H9 (cell line): ENCODE results near the gene ADSL. TPM values are rescaled to one million over a fixed set of nuclear protein-coding genes. Genes with fewer than 3 reads are reported as not detected.

Experiments
- DNase-seq: peaks from one replicate; pipeline ENCODE4 v3.0.0-alpha.2; 2017
- H2AFZ ChIP-seq: one replicate; pipeline ENCODE4 v1.6.1; 2013; ENCODE audit warnings: mild to moderate bottlenecking, low read length, control low read depth, moderate library complexity
- H2AK5ac ChIP-seq: 2 replicates; pipeline ENCODE4 v1.6.1; 2013; ENCODE audit warnings: low read length, control low read depth, mixed read lengths; ENCODE audit not compliant: insufficient read length
- H2BK120ac ChIP-seq: one replicate; pipeline ENCODE4 v1.6.1; 2013; ENCODE audit warnings: low read depth, mild to moderate bottlenecking, low read length, control low read depth, inconsistent platforms; ENCODE audit not compliant: poor library complexity, severe bottlenecking
- H2BK12ac ChIP-seq: 2 replicates; pipeline ENCODE4 v1.6.1; 2013; ENCODE audit warnings: low read length, control low read depth, mixed read lengths, low read depth; ENCODE audit not compliant: insufficient read length
- H2BK15ac ChIP-seq: 2 replicates; pipeline ENCODE4 v1.6.1; 2013; ENCODE audit warnings: low read depth, low read length, control low read depth
- H2BK20ac ChIP-seq: one replicate; pipeline ENCODE4 v1.6.1; 2013; ENCODE audit warnings: low read depth, mild to moderate bottlenecking, low read length, control low read depth, inconsistent platforms; ENCODE audit not compliant: poor library complexity, severe bottlenecking
- H2BK5ac ChIP-seq: 2 replicates; pipeline ENCODE4 v1.6.1; 2013; ENCODE audit warnings: low read length, control low read depth, mixed read lengths; ENCODE audit not compliant: insufficient read length
- H3K14ac ChIP-seq: 2 replicates; pipeline ENCODE4 v1.6.1; 2013; ENCODE audit warnings: low read length, control low read depth; ENCODE audit not compliant: insufficient read depth
- H3K18ac ChIP-seq: 2 replicates; pipeline ENCODE4 v1.6.1; 2013; ENCODE audit warnings: low read depth, mild to moderate bottlenecking, mixed read lengths, low read length, control low read depth; ENCODE audit not compliant: insufficient read length
- H3K23ac ChIP-seq: 2 replicates; pipeline ENCODE4 v1.6.1; 2013; ENCODE audit warnings: low read length, control low read depth, mixed read lengths, low read depth; ENCODE audit not compliant: insufficient read length
- H3K23me2 ChIP-seq: 2 replicates; pipeline ENCODE4 v1.6.1; 2013; ENCODE audit warnings: low read depth, mild to moderate bottlenecking, mixed read lengths, low read length, control low read depth; ENCODE audit not compliant: insufficient read length, poor library complexity, severe bottlenecking
- H3K27ac ChIP-seq: 2 replicates; pipeline ENCODE4 v1.5.1; 2013; ENCODE audit warnings: low read length, control low read depth, mixed read lengths, low read depth; ENCODE audit not compliant: insufficient read length
- H3K27me3 ChIP-seq: 2 replicates; pipeline ENCODE4 v1.6.1; 2013; ENCODE audit warnings: low read length, control low read depth, inconsistent platforms; ENCODE audit not compliant: insufficient read depth
- H3K4ac ChIP-seq: 2 replicates; pipeline ENCODE4 v1.6.1; 2013; ENCODE audit warnings: low read depth, mild to moderate bottlenecking, control low read depth, inconsistent platforms, low read length, moderate library complexity
- H3K4me1 ChIP-seq: 2 replicates; pipeline ENCODE4 v1.6.1; 2013; ENCODE audit warnings: low read length, control low read depth, inconsistent platforms; ENCODE audit not compliant: insufficient read depth
- H3K4me2 ChIP-seq: 2 replicates; pipeline ENCODE4 v1.6.1; 2013; ENCODE audit warnings: low read length, control low read depth, mixed read lengths; ENCODE audit not compliant: insufficient read length, insufficient read depth
- H3K56ac ChIP-seq: 2 replicates; pipeline ENCODE4 v1.6.1; 2013; ENCODE audit warnings: low read depth, mild to moderate bottlenecking, mixed read lengths, low read length, control low read depth; ENCODE audit not compliant: insufficient read length
- H3K79me1 ChIP-seq: 2 replicates; pipeline ENCODE4 v1.6.1; 2013; ENCODE audit warnings: low read depth, mild to moderate bottlenecking, moderate library complexity, low read length, control low read depth, inconsistent platforms; ENCODE audit not compliant: insufficient read depth, poor library complexity, severe bottlenecking
- H3K79me2 ChIP-seq: 2 replicates; pipeline ENCODE4 v1.6.1; 2013; ENCODE audit warnings: low read length, control low read depth, inconsistent platforms; ENCODE audit not compliant: insufficient read depth
- H3K9ac ChIP-seq: 2 replicates; pipeline ENCODE4 v1.6.1; 2013; ENCODE audit warnings: low read length, control low read depth, mixed read lengths; ENCODE audit not compliant: insufficient read length; ENCODE audit errors: extremely low read depth
- H3K9me3 ChIP-seq: one replicate; pipeline ENCODE4 v1.6.1; 2013; ENCODE audit warnings: low read depth, low read length, inconsistent platforms; ENCODE audit not compliant: control insufficient read depth
- H3T11ph ChIP-seq: one replicate; pipeline ENCODE4 v1.6.1; 2013; ENCODE audit warnings: mild to moderate bottlenecking, low read length, control low read depth, inconsistent platforms
- H4K20me1 ChIP-seq: one replicate; pipeline ENCODE4 v1.6.1; 2013; ENCODE audit not compliant: control insufficient read depth, insufficient read length, insufficient read depth
- H4K5ac ChIP-seq: 2 replicates; pipeline ENCODE4 v1.6.1; 2013; ENCODE audit warnings: low read depth, mild to moderate bottlenecking, mixed read lengths, low read length, control low read depth; ENCODE audit not compliant: insufficient read length
- H4K8ac ChIP-seq: replicated peaks from 2 replicates; pipeline ENCODE4 v1.6.1; 2013; ENCODE audit warnings: low read length, control low read depth, mixed read lengths, low read depth; ENCODE audit not compliant: insufficient read length
- H4K91ac ChIP-seq: 2 replicates; pipeline ENCODE4 v1.6.1; 2013; ENCODE audit warnings: low read depth, mild to moderate bottlenecking, moderate library complexity, mixed read lengths, low read length, control low read depth; ENCODE audit not compliant: insufficient read length
- H3K27ac Mint-ChIP-seq, 3 experiments: 2 replicates in 2 of 3; 3 replicates in 1 of 3; pipeline ENCODE4 v1.8.0; 2020 to 2021; ENCODE audit warnings: mixed read lengths in 3 of 3, mild to moderate bottlenecking in 1 of 3, moderate library complexity in 1 of 3
- H3K27me3 Mint-ChIP-seq: 2 replicates; pipeline ENCODE4 v1.8.0; 2021; ENCODE audit warnings: low read depth, mild to moderate bottlenecking, moderate library complexity, mixed read lengths
- H3K36me3 Mint-ChIP-seq, 3 experiments: 2 replicates in 2 of 3; 3 replicates in 1 of 3; pipeline ENCODE4 v1.8.0; 2020 to 2021; ENCODE audit warnings: low read depth in 3 of 3, mixed read lengths in 3 of 3; ENCODE audit not compliant: insufficient read depth in 1 of 3
- H3K4me1 Mint-ChIP-seq, 2 experiments: 2 replicates each; pipeline ENCODE4 v1.8.0; 2020; ENCODE audit warnings: mixed read lengths in 2 of 2
- H3K4me3 Mint-ChIP-seq, 2 experiments: 2 replicates in 1 of 2; 3 replicates in 1 of 2; pipeline ENCODE4 v1.8.0; 2020 to 2021; ENCODE audit warnings: mild to moderate bottlenecking in 2 of 2, mixed read lengths in 2 of 2, moderate library complexity in 1 of 2
- H3K9me3 Mint-ChIP-seq, 2 experiments: 2 replicates in 1 of 2; 3 replicates in 1 of 2; pipeline ENCODE4 v1.8.0; 2020; ENCODE audit warnings: mild to moderate bottlenecking in 2 of 2, mixed read lengths in 2 of 2, moderate library complexity in 1 of 2
- WGBS: extraction: QIAGEN DNeasy Blood & Tissue Kit; methylation state at CpG from one replicate; pipeline ENCODE4 v1.1.7; 2013; ENCODE audit warnings: missing lambda C conversion rate, low lambda C conversion rate, mixed read lengths; ENCODE audit not compliant: insufficient read length; ENCODE audit errors: extremely low coverage; 5-methylcytosine and 5-hydroxymethylcytosine counted together
- total RNA-seq: library from RNA; stranded (reverse); gene quantifications from 2 replicates; pipeline ENCODE4 v1.2.1, GENCODE V29; 2021
- TF ChIP-seq, protein P1 (sequence below): fragments of 200-600 bp; sonication (generic); conservative IDR thresholded peaks from 3 replicates; pipeline ENCODE4 v1.8.0; 2021; ENCODE audit warnings: antibody characterized with exemption, mild to moderate bottlenecking

Gene ADSL
- total RNA-seq, 1 experiment from 2014 or later, result 175 TPM

DNA sequence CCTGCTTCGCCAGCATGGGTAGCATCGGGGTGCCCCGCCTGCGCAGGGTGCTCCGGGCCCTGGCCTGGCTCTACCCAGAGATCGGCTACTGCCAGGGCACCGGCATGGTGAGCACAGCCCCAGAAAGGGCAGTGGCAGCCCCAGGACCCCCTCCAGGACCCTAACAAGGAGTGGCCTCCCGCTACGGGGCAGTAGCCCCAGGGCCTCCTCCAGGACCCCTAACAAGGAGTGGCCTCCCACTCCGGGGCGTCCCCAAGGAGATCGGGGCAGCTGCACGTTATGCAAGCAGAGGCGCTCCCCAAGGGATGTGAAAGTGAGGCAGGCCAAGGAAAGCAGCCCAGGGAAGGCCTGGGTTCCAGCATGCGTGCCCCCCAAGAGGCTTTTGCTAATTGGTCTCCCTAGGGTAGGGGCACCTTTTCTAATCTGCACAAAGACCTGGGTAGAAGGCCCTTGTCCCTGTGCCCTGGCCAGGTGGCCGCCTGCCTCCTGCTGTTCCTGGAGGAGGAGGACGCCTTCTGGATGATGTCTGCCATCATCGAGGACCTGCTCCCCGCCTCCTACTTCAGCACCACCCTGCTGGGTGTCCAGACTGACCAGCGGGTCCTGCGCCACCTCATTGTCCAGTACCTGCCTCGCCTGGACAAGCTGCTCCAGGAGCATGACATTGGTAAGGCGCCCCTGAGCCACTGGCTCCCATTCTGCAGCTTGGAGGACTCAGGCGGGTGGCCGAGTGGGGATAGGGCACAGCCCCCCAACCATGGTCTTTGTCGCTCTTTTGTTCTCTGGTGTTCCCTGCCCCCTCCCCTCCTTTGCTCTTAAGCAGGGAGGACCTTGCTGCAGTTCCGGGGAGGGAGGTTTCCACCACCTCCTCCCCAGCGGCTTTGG lies 59.1 kb downstream of the ADSL start:
- Histone ChIP-seq H4K91ac (no peak overlapping the region), H3K27ac (no peak overlapping the region), H2BK20ac (no peak overlapping the region), H2AFZ (no peak overlapping the region), H3K4me2 (no peak overlapping the region), H4K5ac (no peak overlapping the region), H2BK15ac (no peak overlapping the region), H3K4me1 (no peaks in the 10 kb centered on the region), H3K27me3 (no peaks in the 10 kb centered on the region), H2BK12ac (no peak overlapping the region), H2BK120ac (no peak overlapping the region), H3K9me3 (no peaks in the 10 kb centered on the region), H2BK5ac (no peak overlapping the region), H3K18ac (no peak overlapping the region), H3K79me1 (no peaks in the 10 kb centered on the region), H4K20me1 (no peaks in the 10 kb centered on the region), H3K9ac (no peak overlapping the region), H2AK5ac (no peak overlapping the region), H3K56ac (no peak overlapping the region), H3K79me2 (no peaks in the 10 kb centered on the region), H3K23ac (no peak overlapping the region), H3T11ph (no peak overlapping the region), H3K14ac (no peak overlapping the region), H3K4ac (no peak overlapping the region), H4K8ac (no peak overlapping the region), H3K23me2 (no peaks in the 10 kb centered on the region)
- Mint-ChIP-seq H3K4me1 (no peaks in the 10 kb centered on the region), H3K4me3 (no peak overlapping the region), H3K27me3 (no peaks in the 10 kb centered on the region; the same call in 1 of the 2 replicates), H3K36me3 (peaks cover 26 to 72% (median 69%) of the 10 kb centered on the region in 3 experiments), H3K27ac (no peak overlapping the region; a peak in 1 of 7 replicates), H3K9me3 (no peaks in the 10 kb centered on the region)
- TF ChIP-seq, protein P1, sequence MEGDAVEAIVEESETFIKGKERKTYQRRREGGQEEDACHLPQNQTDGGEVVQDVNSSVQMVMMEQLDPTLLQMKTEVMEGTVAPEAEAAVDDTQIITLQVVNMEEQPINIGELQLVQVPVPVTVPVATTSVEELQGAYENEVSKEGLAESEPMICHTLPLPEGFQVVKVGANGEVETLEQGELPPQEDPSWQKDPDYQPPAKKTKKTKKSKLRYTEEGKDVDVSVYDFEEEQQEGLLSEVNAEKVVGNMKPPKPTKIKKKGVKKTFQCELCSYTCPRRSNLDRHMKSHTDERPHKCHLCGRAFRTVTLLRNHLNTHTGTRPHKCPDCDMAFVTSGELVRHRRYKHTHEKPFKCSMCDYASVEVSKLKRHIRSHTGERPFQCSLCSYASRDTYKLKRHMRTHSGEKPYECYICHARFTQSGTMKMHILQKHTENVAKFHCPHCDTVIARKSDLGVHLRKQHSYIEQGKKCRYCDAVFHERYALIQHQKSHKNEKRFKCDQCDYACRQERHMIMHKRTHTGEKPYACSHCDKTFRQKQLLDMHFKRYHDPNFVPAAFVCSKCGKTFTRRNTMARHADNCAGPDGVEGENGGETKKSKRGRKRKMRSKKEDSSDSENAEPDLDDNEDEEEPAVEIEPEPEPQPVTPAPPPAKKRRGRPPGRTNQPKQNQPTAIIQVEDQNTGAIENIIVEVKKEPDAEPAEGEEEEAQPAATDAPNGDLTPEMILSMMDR, result no peak
- no CpG with 5 or more reads among the region's 28 CpGs for WGBS
- no peak for DNase-seq
